ENCODE data around the gene SMURF1.

SMURF1 gene

DNA sequence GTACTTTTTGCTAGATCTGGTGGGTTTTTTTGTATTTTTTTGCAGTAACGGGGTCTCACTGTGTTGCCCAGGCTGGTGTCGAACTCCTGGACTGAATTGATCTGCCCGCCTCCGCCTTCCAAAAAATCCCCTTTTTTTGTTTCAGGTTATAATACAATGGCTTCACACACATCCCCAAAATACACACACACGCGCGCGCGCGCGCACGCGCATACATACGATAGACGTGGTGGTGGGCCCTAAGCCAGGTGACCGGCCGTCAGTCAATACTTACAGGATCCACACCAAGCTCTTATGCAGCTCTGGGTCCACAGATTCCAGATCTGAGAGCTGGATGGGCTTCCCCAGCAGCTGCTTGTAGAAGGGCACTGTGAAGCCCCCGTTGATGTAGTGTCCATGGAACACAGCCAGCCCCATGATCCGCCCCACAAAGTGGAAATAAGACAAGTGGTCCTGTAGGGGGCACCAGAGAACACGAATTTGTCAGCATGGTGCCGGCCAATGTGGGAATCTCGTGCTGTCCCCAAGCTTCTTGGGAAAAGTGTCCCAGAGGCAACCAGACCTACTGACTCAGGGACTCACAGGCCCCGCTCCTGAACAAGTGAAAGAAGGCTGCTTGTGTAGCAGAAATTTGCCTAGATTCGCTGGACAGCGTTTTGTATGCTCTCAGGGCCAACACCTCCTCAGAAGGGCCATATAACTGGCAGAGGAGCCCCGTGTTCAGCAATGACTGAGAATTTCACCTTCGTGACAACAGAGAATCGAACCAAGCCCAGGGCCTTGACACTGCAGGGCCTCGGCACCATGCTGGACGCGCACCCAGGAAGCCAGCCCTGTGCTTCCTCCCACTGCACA lies 103.6 kb downstream of the SMURF1 start:
- H3K9me3 Mint-ChIP-seq: no peaks in the 10 kb centered on the region
- H3K27ac Mint-ChIP-seq: peak overlapping the region; percentile 24
- no peak overlapping the region for H3K4me3 Mint-ChIP-seq
- H3K4me1 Mint-ChIP-seq: no peaks in the 10 kb centered on the region
- DNase-seq (ENCODE audit: low spot score in 2 of 2) (peak; percentile 36 to 75), ATAC-seq (peak; percentile 67)
- H3K36me3 Mint-ChIP-seq: peaks cover 99% of the 10 kb centered on the region

DNA sequence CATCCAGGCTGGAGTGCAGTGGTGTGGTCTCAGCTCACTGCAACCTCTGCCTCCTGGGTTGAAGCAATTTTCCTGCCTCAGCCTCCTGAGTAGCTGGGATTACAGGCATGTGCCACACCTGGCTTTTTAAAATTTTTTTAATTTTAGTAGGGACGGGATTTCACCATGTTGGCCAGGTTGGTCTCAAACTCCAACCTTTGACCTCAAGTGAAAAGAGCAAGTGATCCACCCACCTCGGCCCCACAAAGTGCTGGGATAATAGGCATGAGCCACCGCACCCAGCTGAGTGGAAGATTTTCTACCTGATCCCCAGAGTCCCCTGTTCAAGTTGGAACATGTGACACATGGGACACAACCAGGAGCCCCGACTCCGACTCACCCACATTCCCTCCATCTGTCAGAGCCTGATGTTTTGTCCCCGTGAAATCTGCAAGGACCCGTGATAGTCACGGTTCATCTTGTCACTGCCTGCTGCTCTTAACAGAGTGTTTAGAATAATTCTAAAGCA lies 104.5 kb downstream of the SMURF1 start:
- Mint-ChIP-seq H3K4me1 (no peaks in the 10 kb centered on the region), H3K9me3 (no peaks in the 10 kb centered on the region), H3K36me3 (peaks cover 99% of the 10 kb centered on the region), H3K27ac (peak overlapping the region; percentile 24), H3K4me3 (no peak overlapping the region)
- DNase-seq (ENCODE audit: low spot score in 2 of 2) (no peak), ATAC-seq (no peak)

DNA sequence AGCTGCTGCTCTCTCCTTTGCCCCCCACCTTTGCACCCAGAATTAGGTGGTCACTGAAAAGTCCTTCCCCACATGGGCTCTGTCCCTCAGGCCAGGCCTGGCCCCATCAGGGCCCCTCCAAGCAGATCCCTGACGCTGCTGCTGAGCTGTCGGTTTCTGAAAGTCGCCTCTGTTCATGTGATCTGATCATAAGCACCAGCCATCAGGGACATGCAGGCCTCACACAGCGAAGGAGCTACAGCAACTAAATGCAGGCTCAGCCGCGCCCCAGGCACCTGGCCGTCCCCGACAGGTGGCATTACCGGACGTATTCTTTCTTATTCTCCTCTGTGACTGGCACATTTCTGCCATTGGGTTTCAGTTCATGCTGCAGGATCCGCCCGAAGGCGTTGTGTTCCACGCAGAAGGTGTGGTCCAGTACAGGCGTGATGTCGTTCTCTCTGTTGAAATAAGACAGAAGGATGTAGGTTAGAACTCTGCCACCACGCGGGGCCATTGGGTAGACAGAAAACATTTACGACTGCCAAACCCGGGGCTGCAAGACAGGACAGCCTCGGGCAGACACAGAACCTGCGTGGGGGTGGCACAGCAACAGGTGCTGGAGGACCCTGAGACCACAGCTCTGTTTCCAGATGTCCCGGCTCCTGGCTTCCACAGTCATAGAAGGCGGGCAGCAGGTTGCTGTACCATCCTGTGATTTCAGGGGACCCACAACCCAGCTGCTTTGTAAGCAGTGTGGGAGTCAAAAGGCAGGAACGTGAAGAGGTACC lies 105.6 kb downstream of the SMURF1 start:
- Mint-ChIP-seq H3K4me3 (no peak overlapping the region), H3K9me3 (no peaks in the 10 kb centered on the region), H3K27ac (no peak overlapping the region), H3K4me1 (no peaks in the 10 kb centered on the region), H3K36me3 (peaks cover 99% of the 10 kb centered on the region)
- DNase-seq (ENCODE audit: low spot score in 2 of 2) (no peak), ATAC-seq (no peak)

- DNase-seq (ENCODE audit: low spot score in 2 of 2): no peak
These were observed 106.5 kb downstream of the SMURF1 start for GRCh38 chr7:99037327-99037940.

GRCh38 chr7:99036546-99037111 lies 107.3 kb downstream of the SMURF1 start:
- no peaks in the 10 kb centered on the region for H3K4me1 Mint-ChIP-seq
- DNase-seq (ENCODE audit: low spot score in 2 of 2) (no peak), ATAC-seq (no peak)
- H3K27ac Mint-ChIP-seq: no peak overlapping the region
- peaks cover 99% of the 10 kb centered on the region for H3K36me3 Mint-ChIP-seq
- no peak overlapping the region for H3K4me3 Mint-ChIP-seq
- no peaks in the 10 kb centered on the region for H3K9me3 Mint-ChIP-seq

More at GRCh38 chr7:99037327-99037940, 106.5 kb downstream of the SMURF1 start:
- no peak overlapping the region for H3K4me3 Mint-ChIP-seq
- H3K4me1 Mint-ChIP-seq: no peaks in the 10 kb centered on the region
- peaks cover 99% of the 10 kb centered on the region for H3K36me3 Mint-ChIP-seq
- H3K27ac Mint-ChIP-seq: no peak overlapping the region
- ATAC-seq: no peak
- no peaks in the 10 kb centered on the region for H3K9me3 Mint-ChIP-seq

DNA sequence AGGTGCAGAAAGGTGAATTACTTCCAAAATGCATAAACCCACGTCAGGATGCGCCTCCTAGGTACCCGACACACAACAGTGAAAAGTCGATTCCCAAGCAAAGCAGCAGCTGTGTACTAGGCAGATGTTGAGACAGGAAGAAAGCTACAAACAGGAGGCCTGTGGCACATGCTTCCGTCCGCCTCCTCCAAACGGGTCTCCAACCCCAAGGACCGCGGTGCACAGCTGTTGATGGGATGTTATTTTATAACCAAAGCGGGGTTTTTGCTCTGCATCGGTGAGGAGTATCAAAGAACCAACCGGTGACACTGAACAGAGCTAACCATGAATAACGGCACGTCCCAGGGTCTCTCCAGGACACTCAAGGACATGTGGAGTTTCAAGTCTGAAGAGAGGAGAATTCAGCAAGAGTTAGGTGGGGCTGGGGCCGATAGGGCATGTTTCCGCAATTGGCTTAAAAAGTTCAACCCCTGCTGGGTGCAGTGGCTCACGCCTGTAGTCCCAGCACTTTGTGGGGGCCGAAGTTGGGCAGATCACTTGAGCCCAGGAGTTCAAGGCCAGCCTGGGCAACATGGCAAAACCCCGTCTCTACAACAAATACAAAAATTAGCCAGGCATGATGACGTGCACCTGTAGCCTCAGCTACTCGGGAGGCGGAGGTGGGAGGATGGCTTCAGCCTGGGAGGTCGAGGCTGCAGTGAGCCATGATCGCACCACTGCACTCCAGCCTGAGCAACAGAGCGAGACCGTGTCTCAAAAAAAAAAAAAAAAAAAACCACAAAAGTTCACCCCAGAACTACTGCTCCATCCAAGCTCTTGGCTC lies 108.0 kb downstream of the SMURF1 start:
- H3K4me3 Mint-ChIP-seq: no peak overlapping the region
- H3K9me3 Mint-ChIP-seq: no peaks in the 10 kb centered on the region
- DNase-seq (ENCODE audit: low spot score in 2 of 2): no peak
- ATAC-seq: no peak
- no peak overlapping the region for H3K27ac Mint-ChIP-seq
- H3K4me1 Mint-ChIP-seq: no peaks in the 10 kb centered on the region
- peaks cover 100% of the 10 kb centered on the region for H3K36me3 Mint-ChIP-seq

DNA sequence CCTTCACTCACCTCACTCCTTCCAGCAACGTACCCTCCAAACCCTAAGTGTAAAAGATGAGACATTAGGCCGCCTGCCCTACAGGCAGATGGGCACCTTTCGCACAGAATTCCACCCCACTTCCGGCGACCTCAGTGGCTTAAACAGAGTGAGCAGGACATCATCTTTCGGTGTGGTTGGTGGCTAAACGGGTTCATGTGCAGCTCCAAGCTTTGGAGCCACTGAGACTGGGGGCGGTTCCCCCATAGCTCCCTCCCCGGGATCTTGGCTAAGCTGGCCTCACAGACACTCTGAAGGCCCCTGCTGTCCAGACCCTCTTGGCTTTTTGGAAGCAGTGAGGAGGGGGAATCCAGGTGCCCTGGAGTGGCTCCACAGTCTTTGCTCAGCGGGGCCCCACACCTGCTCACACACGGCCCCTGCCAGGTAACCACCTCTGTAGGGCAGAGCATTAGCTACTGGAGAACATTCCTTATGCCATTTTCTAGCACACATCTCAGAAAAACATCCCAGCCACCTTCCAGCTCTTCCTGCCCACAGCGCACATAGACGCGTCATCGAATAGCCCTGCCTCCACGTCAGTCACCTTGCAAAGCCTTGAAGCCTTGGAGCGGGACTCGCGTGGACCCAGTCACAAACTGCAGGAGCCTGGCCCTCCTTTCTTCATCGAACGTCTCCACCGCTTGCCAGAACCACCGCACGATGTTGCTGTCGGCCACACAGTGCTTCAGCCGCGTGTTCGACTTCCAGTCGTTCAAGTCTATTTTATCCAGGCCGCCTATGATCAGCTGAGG lies 108.8 kb downstream of the SMURF1 start:
- H3K4me3 Mint-ChIP-seq: no peak overlapping the region
- no peaks in the 10 kb centered on the region for H3K4me1 Mint-ChIP-seq
- ATAC-seq (no peak), DNase-seq (ENCODE audit: low spot score in 2 of 2) (no peak)
- H3K27ac Mint-ChIP-seq: no peak overlapping the region
- H3K36me3 Mint-ChIP-seq: peaks cover 100% of the 10 kb centered on the region
- H3K9me3 Mint-ChIP-seq: no peaks in the 10 kb centered on the region

DNA sequence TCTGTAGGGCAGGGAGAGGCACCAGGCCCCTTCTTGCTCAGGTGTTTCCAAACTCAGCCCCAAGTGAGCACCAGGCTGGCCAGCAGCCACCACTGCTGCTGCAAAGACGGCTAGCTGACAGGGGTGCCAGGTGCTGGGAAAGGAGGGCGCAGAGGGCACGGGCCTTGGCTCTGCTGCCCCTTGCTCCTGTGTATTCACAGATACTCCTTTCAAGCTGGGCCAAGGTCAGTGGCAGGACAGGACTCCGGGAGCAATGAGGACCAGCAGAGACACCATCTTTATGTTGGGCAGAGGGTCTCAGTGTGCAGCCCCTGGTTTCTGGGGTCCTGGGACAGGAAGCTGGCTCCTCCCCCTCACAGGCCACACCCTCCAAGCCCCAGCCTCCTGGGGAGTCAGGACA lies 110.1 kb downstream of the SMURF1 start:
- ATAC-seq (no peak), DNase-seq (ENCODE audit: low spot score in 2 of 2) (no peak)
- H3K4me3 Mint-ChIP-seq: no peak overlapping the region
- no peak overlapping the region for H3K27ac Mint-ChIP-seq
- no peaks in the 10 kb centered on the region for H3K9me3 Mint-ChIP-seq
- peaks cover 100% of the 10 kb centered on the region for H3K36me3 Mint-ChIP-seq
- no peaks in the 10 kb centered on the region for H3K4me1 Mint-ChIP-seq

DNA sequence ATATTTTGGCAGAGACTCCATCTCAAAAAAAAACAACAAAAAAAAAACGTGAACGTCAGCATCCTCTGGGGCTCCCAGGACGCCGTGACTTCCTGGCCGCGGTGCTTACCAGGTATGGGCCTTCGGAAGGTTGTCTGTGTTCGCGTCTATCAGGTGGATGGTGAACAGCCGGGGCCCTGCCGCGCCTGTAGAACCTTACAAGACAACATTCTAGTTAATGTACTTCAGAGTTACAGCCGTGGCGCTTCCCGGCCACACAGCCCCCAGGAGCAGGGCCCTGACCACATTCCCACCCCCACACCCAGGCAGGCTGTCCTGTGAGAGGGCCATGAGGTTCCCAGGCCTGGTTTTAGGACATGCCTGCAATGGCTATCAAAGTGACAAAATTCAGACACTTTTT lies 111.0 kb downstream of the SMURF1 start:
- H3K4me3 Mint-ChIP-seq: no peak overlapping the region
- ATAC-seq (no peak), DNase-seq (ENCODE audit: low spot score in 2 of 2) (no peak)
- H3K27ac Mint-ChIP-seq: no peak overlapping the region
- H3K9me3 Mint-ChIP-seq: no peaks in the 10 kb centered on the region
- H3K36me3 Mint-ChIP-seq: peaks cover 100% of the 10 kb centered on the region
- H3K4me1 Mint-ChIP-seq: no peaks in the 10 kb centered on the region

DNA sequence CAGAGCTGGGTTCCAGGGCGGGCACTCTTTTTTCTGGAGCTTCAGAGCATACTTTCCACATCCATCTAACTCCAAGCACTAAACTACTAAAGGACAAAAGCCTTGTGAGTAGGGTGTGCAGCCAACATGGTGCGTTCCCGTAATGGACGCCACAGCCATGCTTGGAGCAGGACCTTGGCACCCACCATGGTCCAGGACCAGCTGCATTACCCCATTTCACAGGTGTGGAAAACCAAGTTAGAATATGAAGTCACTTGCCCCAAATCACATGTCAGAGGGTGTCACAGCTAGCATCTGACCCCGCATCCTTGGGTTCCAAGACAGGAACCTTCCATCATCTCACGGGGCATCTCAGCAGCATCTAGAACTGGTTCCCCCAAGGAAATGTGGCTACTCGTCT lies 112.4 kb downstream of the SMURF1 start:
- ATAC-seq: no peak
- no peaks in the 10 kb centered on the region for H3K9me3 Mint-ChIP-seq
- H3K4me3 Mint-ChIP-seq: no peak overlapping the region
- H3K4me1 Mint-ChIP-seq: no peaks in the 10 kb centered on the region
- no peak for DNase-seq (ENCODE audit: low spot score in 2 of 2)
- H3K27ac Mint-ChIP-seq: peak overlapping the region; percentile 50
- peaks cover 96% of the 10 kb centered on the region for H3K36me3 Mint-ChIP-seq

DNA sequence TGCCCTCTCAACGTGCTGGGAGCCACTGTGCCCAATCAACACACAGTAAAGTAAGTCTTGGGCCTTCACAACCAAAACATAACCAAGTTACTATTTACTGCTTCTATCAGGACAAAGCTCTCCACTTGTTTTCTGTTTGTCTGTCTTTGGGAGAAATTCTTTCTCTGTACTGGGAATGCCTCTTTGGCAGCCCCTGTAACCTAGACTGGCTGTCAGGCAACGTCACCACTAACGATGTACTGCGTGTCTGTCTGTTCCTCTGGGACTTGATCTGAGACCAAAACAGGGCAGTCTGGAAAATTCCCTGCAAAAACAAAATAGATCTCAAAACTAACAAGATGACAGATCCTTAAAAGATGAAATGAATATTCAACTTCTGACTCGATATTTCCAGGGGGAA lies 113.0 kb downstream of the SMURF1 start:
- ATAC-seq (no peak), DNase-seq (ENCODE audit: low spot score in 2 of 2) (no peak)
- no peak overlapping the region for H3K4me3 Mint-ChIP-seq
- peaks cover 90% of the 10 kb centered on the region for H3K36me3 Mint-ChIP-seq
- H3K27ac Mint-ChIP-seq: peak overlapping the region; percentile 50
- no peaks in the 10 kb centered on the region for H3K9me3 Mint-ChIP-seq
- H3K4me1 Mint-ChIP-seq: no peaks in the 10 kb centered on the region

DNA sequence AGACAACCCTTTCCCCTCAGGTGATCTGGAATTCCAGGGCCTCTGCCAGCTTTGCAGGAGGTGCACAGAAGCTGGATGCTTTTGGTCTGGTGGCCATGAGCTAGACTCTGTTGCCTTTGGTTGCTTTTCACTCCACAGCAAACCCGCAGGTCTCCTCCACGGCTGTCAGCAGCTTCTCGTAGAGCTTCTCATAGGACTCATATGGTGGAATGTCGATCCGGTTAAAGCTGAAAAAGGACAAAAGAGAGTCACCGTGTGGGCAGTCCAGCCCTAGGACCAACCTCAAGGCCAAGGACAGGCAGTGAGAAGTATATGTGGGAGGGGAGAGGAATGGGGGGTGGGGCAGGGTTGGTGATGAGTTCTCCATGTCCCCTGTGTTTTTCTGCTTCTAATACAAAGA lies 113.5 kb downstream of the SMURF1 start:
- peak overlapping the region; percentile 50 for H3K27ac Mint-ChIP-seq

GRCh38 chr7:99029466-99030435 lies 114.2 kb downstream of the SMURF1 start:
- H3K9me3 Mint-ChIP-seq: no peaks in the 10 kb centered on the region
- H3K36me3 Mint-ChIP-seq: peaks cover 78% of the 10 kb centered on the region
- DNase-seq (ENCODE audit: low spot score in 2 of 2) (no peak), ATAC-seq (no peak)
- H3K27ac Mint-ChIP-seq: peak overlapping the region; percentile 50
- no peaks in the 10 kb centered on the region for H3K4me1 Mint-ChIP-seq
- no peak overlapping the region for H3K4me3 Mint-ChIP-seq

More for the DNA sequence above, 113.5 kb downstream of the SMURF1 start:
- Mint-ChIP-seq H3K4me1 (no peaks in the 10 kb centered on the region), H3K36me3 (peaks cover 85% of the 10 kb centered on the region), H3K4me3 (no peak overlapping the region), H3K9me3 (no peaks in the 10 kb centered on the region)
- ATAC-seq (no peak), DNase-seq (ENCODE audit: low spot score in 2 of 2) (no peak)
